HEK293T (cell line): ENCODE results near the gene ADCYAP1.

Experiments used
- ARNT ChIP-seq: fragments of 450-650 bp; IDR thresholded peaks from 2 replicates; pipeline ENCODE4 v1.6.1; 2017; ENCODE audit warnings: mild to moderate bottlenecking
- BHLHE40 ChIP-seq: fragments of 450-650 bp; IDR thresholded peaks from 2 replicates; pipeline ENCODE4 v1.6.1; 2016; ENCODE audit warnings: mild to moderate bottlenecking, moderate library complexity, borderline replicate concordance
- CTBP1 ChIP-seq: fragments of 450-650 bp; IDR thresholded peaks from 2 replicates; pipeline ENCODE4 v1.6.1; 2016; ENCODE audit warnings: borderline replicate concordance
- ELF4 ChIP-seq: fragments of 450-650 bp; IDR thresholded peaks from 2 replicates; pipeline ENCODE4 v1.6.1; 2017; ENCODE audit warnings: antibody characterized with exemption
- FOXA1 ChIP-seq: fragments of 450-650 bp; IDR thresholded peaks from 2 replicates; pipeline ENCODE4 v1.6.1; 2016; ENCODE audit warnings: mild to moderate bottlenecking
- FOXK2 ChIP-seq: fragments of 450-650 bp; IDR thresholded peaks from 2 replicates; pipeline ENCODE4 v1.6.1; 2016; ENCODE audit warnings: mild to moderate bottlenecking
- FOXM1 ChIP-seq: fragments of 450-650 bp; IDR thresholded peaks from 2 replicates; pipeline ENCODE4 v1.6.1; 2017; ENCODE audit warnings: mild to moderate bottlenecking, borderline replicate concordance
- HDGF ChIP-seq: fragments of 450-650 bp; IDR thresholded peaks from 2 replicates; pipeline ENCODE4 v1.6.1; 2017; ENCODE audit warnings: antibody characterized with exemption, borderline replicate concordance
- PKNOX1 ChIP-seq: fragments of 450-650 bp; IDR thresholded peaks from 2 replicates; pipeline ENCODE4 v1.6.1; 2016
- SP1 ChIP-seq: fragments of 450-650 bp; IDR thresholded peaks from 2 replicates; pipeline ENCODE4 v1.6.1; 2017
- SUZ12 ChIP-seq: fragments of 450-650 bp; IDR thresholded peaks from 2 replicates; pipeline ENCODE4 v1.6.1; 2016; ENCODE audit warnings: mild to moderate bottlenecking
- TARDBP ChIP-seq: fragments of 450-650 bp; IDR thresholded peaks from 2 replicates; pipeline ENCODE4 v1.6.1; 2016
- ZNF384 ChIP-seq: fragments of 450-650 bp; IDR thresholded peaks from 2 replicates; pipeline ENCODE4 v1.6.1; 2016

- TF ChIP-seq HDGF (no peak), FOXA1 (no peak), SP1 (no peak), SUZ12 (no peak), TARDBP (no peak), PKNOX1 (no peak), BHLHE40 (no peak), ARNT (no peak), ZNF384 (no peak), ELF4 (no peak), FOXK2 (no peak), FOXM1 (no peak), CTBP1 (no peak)
These were observed 28.4 kb downstream of the ADCYAP1 start for GRCh38 chr18:933082-933481.
